Caco-2 (cell line): ENCODE results near the gene GPANK1. TPM values are rescaled to one million over a fixed set of nuclear protein-coding genes. Genes with fewer than 3 reads are reported as not detected.

Experiments used
- BruUV-seq: library from RNA; stranded (reverse); fragments of 400-500 nt; replicated peaks from 2 replicates; lab custom pipeline; 2021; lab: Mats Ljungman, UMichigan
- CTCF ChIA-PET: fragments of 300-600 bp; sonication (Branson Sonifier 250); formaldehyde crosslinking; loops from one replicate; lab custom pipeline; 2022; ENCODE audit warnings: antibody characterized with exemption; lab: Charles Lee
- POLR2A ChIA-PET: fragments of 300-600 bp; sonication (Branson Sonifier 250); formaldehyde crosslinking; loops from one replicate; lab custom pipeline; 2022; ENCODE audit warnings: antibody characterized with exemption; lab: Charles Lee
- DNase-seq, 2 experiments: peaks; one replicate each; pipeline versions ENCODE4 v3.0.0 to v3.0.0-alpha.2; 2020 to 2022
- H3K27me3 ChIP-seq: replicated peaks from 2 replicates; pipeline ENCODE4 v1.6.0; 2011; ENCODE audit warnings: low read length; ENCODE audit not compliant: control insufficient read depth, insufficient read depth
- H3K36me3 ChIP-seq: 2 replicates; pipeline ENCODE4 v1.5.1; 2011; ENCODE audit warnings: low read length; ENCODE audit not compliant: control insufficient read depth, insufficient read depth
- H3K4me1 ChIP-seq: fragments of 250-450 bp; sonication (Bioruptor Pico); 2 replicates; pipeline ENCODE4 v1.5.1; 2020; ENCODE audit warnings: mild to moderate bottlenecking
- H3K4me3 ChIP-seq: 2 replicates; pipeline ENCODE4 v1.5.1; 2011; ENCODE audit warnings: low read depth, mild to moderate bottlenecking, control low read depth, low read length
- H3K9me3 ChIP-seq: fragments of 250-450 bp; sonication (Bioruptor Pico); 2 replicates; pipeline ENCODE4 v1.5.1; 2020; ENCODE audit warnings: mild to moderate bottlenecking, moderate library complexity
- H3K27ac Mint-ChIP-seq: one replicate; pipeline ENCODE4 v1.8.0; 2022; ENCODE audit warnings: mixed read lengths; ENCODE audit not compliant: unreplicated experiment
- H3K27me3 Mint-ChIP-seq: one replicate; pipeline ENCODE4 v1.8.0; 2022; ENCODE audit warnings: mixed read lengths; ENCODE audit not compliant: insufficient read depth, unreplicated experiment
- H3K36me3 Mint-ChIP-seq: one replicate; pipeline ENCODE4 v1.8.0; 2022; ENCODE audit warnings: mild to moderate bottlenecking, mixed read lengths; ENCODE audit not compliant: insufficient read depth, unreplicated experiment
- H3K4me1 Mint-ChIP-seq: one replicate; pipeline ENCODE4 v1.8.0; 2022; ENCODE audit warnings: low read depth, mixed read lengths; ENCODE audit not compliant: unreplicated experiment
- H3K4me3 Mint-ChIP-seq: one replicate; pipeline ENCODE4 v1.8.0; 2022; ENCODE audit warnings: mild to moderate bottlenecking, moderate library complexity, mixed read lengths; ENCODE audit not compliant: unreplicated experiment
- H3K9me3 Mint-ChIP-seq: one replicate; pipeline ENCODE4 v1.8.0; 2022; ENCODE audit warnings: mixed read lengths; ENCODE audit not compliant: unreplicated experiment
- CTCF ChIP-seq, 2 experiments: fragments of 200-600 bp in 1 of 2; IDR thresholded peaks; 1 replicate in 1 of 2; 2 replicates in 1 of 2; pipeline versions ENCODE4 v1.5.1 to v1.8.0; 2011 to 2022; ENCODE audit warnings: antibody characterized with exemption in 1 of 2, control low read depth in 1 of 2, inconsistent platforms in 1 of 2, low read depth in 1 of 2, low read length in 1 of 2, mild to moderate bottlenecking in 1 of 2, moderate library complexity in 1 of 2; ENCODE audit not compliant: insufficient read depth in 1 of 2, severe bottlenecking in 1 of 2, unreplicated experiment in 1 of 2
- intact Hi-C: fragments of 100-400 bp; cut with micrococcal nuclease; formaldehyde crosslinking; loops from one replicate; pipeline ENCODE4 v1.10.0; 2022; ENCODE audit not compliant: unreplicated experiment
- total RNA-seq: library from RNA; stranded (reverse); gene quantifications from 2 replicates; pipeline ENCODE4 v1.2.3, GENCODE V29; 2022

Gene GPANK1
- total RNA-seq, 1 experiment from 2014 or later: 20.3 TPM

GRCh38 chr6:31689249-31690110 is 24.7 kb upstream of the GPANK1 start:
- no peak for DNase-seq
- peak; percentile 16 to 19 for TF ChIP-seq CTCF (IDR thresholded peaks at IDR 0.05; ENCODE audit: insufficient read depth in 1 of 2, low read depth in 1 of 2, low read length in 1 of 2, severe bottlenecking in 1 of 2, unreplicated experiment in 1 of 2)
- H3K27me3 Mint-ChIP-seq: no peaks in the 10 kb centered on the region
- no peaks in the 10 kb centered on the region for H3K9me3 Mint-ChIP-seq
- H3K4me3 Mint-ChIP-seq: peak overlapping the region; percentile 74
- Histone ChIP-seq H3K4me3 (no peak overlapping the region), H3K27me3 (no peaks in the 10 kb centered on the region), H3K4me1 (peaks cover 34% of the 10 kb centered on the region), H3K9me3 (no peaks in the 10 kb centered on the region), H3K36me3 (peaks cover 6% of the 10 kb centered on the region)
- TSS peak; percentile 65 for BruUV-seq
- peak overlapping the region; percentile 94 for H3K27ac Mint-ChIP-seq
- intact Hi-C loops: no loop called here
- ChIA-PET CTCF (interaction anchor here (0.9 to 1.3 kb wide), 4 partner anchors 8 to 125 kb away, joined by 3 to 4 read pairs (median 4); partner anchors contain the start of genes DDAH2, HSPA1A, HSPA1L and LY6G5C), POLR2A (interaction anchor here (0.6 to 1.7 kb wide), 6 partner anchors 24 to 173 kb away, joined by 3 to 5 read pairs (median 4); partner anchors contain the start of genes C6orf47, MSH5 and NEU1)
- H3K36me3 Mint-ChIP-seq: peaks cover 46% of the 10 kb centered on the region
- H3K4me1 Mint-ChIP-seq: peaks cover 23% of the 10 kb centered on the region

DNA sequence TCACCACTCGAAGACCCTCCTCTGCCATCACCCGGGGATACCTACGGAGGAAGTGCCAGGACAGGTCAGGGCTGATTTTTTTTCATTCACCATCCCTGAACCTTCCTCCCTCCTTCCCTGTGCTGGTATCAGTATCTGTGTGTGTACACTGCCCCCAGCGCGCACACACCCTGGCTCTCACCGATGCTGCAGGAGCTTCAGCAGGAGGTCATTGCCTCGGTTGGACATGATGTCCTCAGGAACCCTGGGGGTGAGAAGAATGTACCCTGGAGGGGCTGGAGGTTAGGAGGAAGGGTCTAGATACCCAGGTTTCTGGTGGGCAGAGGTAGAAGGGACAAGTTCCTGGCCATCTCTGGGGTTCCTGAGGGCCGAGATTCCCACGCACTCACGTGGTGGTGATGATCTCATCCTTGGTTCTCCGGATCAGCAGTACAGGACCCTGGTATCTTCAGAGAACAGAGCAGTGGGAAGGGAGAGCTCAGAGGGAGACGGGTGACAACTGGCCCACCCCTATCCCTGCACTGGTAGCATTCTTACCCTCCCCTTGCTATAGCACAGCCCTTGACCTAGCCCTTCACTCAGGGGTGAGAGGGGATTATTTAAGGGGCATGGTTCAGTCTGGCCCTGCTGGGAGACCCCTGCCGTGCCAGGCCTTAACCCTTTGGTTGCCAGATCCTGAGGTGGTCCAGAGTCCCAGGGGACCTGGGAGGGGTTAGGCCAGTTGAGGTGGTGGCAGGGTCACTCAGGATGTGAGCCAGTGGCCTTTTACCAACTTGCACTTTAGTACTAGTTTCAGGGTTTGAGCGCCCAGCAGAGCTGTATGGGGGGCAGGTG is 23.3 kb upstream of the GPANK1 start:
- Mint-ChIP-seq H3K36me3 (peaks cover 45% of the 10 kb centered on the region), H3K9me3 (no peaks in the 10 kb centered on the region), H3K4me1 (peaks cover 28% of the 10 kb centered on the region), H3K27me3 (no peaks in the 10 kb centered on the region), H3K4me3 (no peak overlapping the region), H3K27ac (peak overlapping the region; percentile 94)
- no peak for DNase-seq
- intact Hi-C loops: no loop called here
- POLR2A ChIA-PET: interaction anchor here (0.7 kb wide), 1 partner anchor 15 kb away, joined by 3 read pairs; the partner anchor contains the start of gene ABHD16A
- Histone ChIP-seq H3K4me1 (peaks cover 45% of the 10 kb centered on the region), H3K27me3 (no peaks in the 10 kb centered on the region), H3K36me3 (peaks cover 5% of the 10 kb centered on the region; the same call in 1 of the 2 replicates), H3K9me3 (no peaks in the 10 kb centered on the region), H3K4me3 (no peak overlapping the region)
- TF ChIP-seq CTCF (IDR thresholded peaks at IDR 0.05; ENCODE audit: insufficient read depth in 1 of 2, low read depth in 1 of 2, low read length in 1 of 2, severe bottlenecking in 1 of 2, unreplicated experiment in 1 of 2): no peak
- CTCF ChIA-PET: no interaction called here
- no TSS peak for BruUV-seq

DNA sequence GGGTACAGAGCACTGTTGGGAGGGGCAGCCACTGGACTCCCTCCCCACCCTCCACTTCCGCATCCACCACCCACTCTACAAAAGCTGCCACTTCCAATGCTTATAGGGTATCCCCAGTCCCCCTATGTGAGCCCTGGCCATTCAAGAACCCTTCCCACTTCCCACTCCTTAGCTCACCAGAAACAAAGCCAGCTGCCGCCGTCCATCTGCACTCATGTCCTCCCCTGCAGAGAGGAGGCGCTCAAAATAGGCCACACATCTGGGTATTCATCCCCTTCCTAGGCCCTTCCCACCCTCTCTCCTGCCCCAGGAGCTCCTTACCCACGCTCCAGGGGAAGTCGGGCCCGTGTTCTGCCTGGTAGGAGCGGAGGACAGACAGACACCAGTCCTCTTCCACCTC is 22.5 kb upstream of the GPANK1 start:
- peaks cover 49% of the 10 kb centered on the region for H3K36me3 Mint-ChIP-seq
- no peak for TF ChIP-seq CTCF (IDR thresholded peaks at IDR 0.05; ENCODE audit: insufficient read depth in 1 of 2, low read depth in 1 of 2, low read length in 1 of 2, severe bottlenecking in 1 of 2, unreplicated experiment in 1 of 2)
- no peak overlapping the region for H3K4me3 Mint-ChIP-seq
- peaks cover 46% of the 10 kb centered on the region for H3K4me1 ChIP-seq
- no peak for DNase-seq
- H3K27me3 Mint-ChIP-seq: no peaks in the 10 kb centered on the region
- ChIA-PET POLR2A (interaction anchor here (0.7 kb wide), 1 partner anchor 16 kb away, joined by 3 read pairs; the partner anchor contains the start of gene ABHD16A), CTCF (no interaction called here)
- intact Hi-C loops: no loop called here
- H3K27me3 ChIP-seq: no peaks in the 10 kb centered on the region
- H3K9me3 Mint-ChIP-seq: no peaks in the 10 kb centered on the region
- no peak overlapping the region for H3K4me3 ChIP-seq
- peaks cover 5% of the 10 kb centered on the region; the same call in 1 of the 2 replicates for H3K36me3 ChIP-seq
- no TSS peak for BruUV-seq
- H3K27ac Mint-ChIP-seq: no peak overlapping the region
- H3K4me1 Mint-ChIP-seq: peaks cover 30% of the 10 kb centered on the region
- no peaks in the 10 kb centered on the region for H3K9me3 ChIP-seq
